Omental fat pad (tissue), 4 donors: ENCODE results near the gene LRTM1. TPM values are rescaled to one million over a fixed set of nuclear protein-coding genes. Genes with fewer than 3 reads are reported as not detected.

ENCODE experiments used
- ATAC-seq: fragments of 150-250 bp; one replicate; pipeline ENCODE4 v1.9.1; 2016; ENCODE audit warnings: mild to moderate bottlenecking, moderate library complexity; ENCODE audit not compliant: low FRiP score
- DNase-seq: peaks from one replicate; pipeline ENCODE4 v3.0.0-alpha.2; 2019; ENCODE audit warnings: low spot score
- total RNA-seq, 4 donors: library from RNA; depleted of rRNA; stranded (reverse); fragments of >200 nt; gene quantifications; one replicate each; pipeline ENCODE4 v1.1.0, GENCODE V29; 2016
- TF ChIP-seq, protein P1 (sequence below), 3 donors: fragments of 450-650 bp; IDR thresholded peaks; one replicate each; pipeline ENCODE4 v1.5.1; 2016 to 2017; ENCODE audit warnings: antibody characterized with exemption in 3 of 3, mild to moderate bottlenecking in 3 of 3, moderate library complexity in 2 of 3

The LRTM1 gene
- not detected for total RNA-seq

DNA sequence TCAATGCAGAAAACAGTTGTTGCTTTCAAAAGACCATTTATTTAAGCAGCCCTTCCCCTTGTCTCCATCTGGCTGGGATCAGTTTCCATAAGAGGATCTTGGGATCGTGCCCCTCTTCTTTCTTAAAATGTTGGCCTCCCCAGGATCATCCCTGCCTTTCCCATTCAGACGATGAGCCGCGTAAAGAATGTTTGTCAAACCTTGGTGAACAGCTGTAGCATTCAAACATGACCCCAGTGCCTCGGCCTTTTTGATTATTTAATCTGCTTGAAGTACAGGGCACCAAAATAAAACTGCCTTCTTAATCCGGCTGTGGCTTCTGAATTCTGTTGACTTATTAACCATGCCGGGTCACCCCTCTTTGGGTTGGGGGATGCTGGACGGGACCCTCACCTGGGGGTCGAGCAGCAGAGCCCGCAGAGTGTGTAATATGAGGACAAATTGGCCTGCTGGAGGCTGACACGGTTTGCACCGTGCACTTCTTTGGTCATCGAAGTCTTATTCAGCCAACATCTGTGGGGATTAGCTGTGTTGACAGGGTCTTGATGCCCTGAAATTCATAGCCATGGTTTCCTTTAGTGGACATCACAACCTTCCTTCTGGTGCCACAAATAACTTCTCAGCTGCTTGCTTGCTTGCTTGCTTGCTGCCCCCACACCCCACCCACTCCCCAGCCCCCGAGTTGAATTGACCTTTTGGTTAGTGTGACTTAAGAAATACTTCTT, at the start of gene LRTM1:
LRTM1 (minus strand) TSS at position 14 of the 725 bp plus-strand sequence. CDS start 148 bp downstream, outside the sequence.
- ATAC-seq (no peak), DNase-seq (no peak)
- TF ChIP-seq, protein P1, sequence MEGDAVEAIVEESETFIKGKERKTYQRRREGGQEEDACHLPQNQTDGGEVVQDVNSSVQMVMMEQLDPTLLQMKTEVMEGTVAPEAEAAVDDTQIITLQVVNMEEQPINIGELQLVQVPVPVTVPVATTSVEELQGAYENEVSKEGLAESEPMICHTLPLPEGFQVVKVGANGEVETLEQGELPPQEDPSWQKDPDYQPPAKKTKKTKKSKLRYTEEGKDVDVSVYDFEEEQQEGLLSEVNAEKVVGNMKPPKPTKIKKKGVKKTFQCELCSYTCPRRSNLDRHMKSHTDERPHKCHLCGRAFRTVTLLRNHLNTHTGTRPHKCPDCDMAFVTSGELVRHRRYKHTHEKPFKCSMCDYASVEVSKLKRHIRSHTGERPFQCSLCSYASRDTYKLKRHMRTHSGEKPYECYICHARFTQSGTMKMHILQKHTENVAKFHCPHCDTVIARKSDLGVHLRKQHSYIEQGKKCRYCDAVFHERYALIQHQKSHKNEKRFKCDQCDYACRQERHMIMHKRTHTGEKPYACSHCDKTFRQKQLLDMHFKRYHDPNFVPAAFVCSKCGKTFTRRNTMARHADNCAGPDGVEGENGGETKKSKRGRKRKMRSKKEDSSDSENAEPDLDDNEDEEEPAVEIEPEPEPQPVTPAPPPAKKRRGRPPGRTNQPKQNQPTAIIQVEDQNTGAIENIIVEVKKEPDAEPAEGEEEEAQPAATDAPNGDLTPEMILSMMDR (IDR thresholded peaks at IDR 0.05): no peak

DNA sequence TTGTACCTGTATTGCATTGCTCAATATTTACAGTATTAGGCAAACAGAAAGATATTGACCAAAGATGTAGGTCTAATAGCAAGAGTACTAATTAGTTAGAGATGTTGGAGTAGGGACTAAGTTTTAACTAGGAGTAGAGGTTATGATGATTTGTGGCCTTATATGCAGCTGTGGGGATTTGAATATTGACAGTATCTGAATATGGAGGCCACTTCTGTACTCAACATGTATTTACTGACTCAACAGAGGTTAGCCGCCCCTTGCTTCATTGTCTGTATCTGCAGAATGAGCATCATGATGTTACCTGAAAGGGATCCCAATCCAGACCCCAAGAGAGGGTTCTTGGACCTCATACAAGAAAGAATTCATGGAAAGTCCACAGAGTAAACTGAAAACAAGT, 49.6 kb upstream of the LRTM1 start:
- DNase-seq (no peak), ATAC-seq (no peak)
- TF ChIP-seq, protein P1 (IDR thresholded peaks at IDR 0.05): no peak

DNA sequence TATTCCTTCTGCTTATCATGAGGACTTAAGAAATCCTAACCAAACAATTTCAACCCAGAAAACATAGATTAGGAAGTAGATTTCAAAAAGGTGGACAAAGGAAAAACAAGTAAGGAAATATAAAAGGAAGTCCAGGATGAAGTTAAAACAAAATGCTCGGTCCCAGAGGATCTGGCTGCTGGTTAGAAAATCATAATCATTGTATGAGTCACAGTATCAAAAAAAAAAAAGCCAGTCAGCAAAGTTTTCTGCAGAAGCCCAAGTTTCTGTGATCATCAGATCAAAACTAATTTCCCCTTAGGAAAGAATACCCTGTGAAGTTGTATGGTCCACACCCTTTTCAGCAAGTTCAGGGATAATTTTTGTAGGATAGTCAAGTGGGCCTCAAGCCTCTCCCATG, 43.0 kb upstream of the LRTM1 start:
- DNase-seq (no peak), ATAC-seq (no peak)
- TF ChIP-seq, protein P1 (IDR thresholded peaks at IDR 0.05): no peak

DNA sequence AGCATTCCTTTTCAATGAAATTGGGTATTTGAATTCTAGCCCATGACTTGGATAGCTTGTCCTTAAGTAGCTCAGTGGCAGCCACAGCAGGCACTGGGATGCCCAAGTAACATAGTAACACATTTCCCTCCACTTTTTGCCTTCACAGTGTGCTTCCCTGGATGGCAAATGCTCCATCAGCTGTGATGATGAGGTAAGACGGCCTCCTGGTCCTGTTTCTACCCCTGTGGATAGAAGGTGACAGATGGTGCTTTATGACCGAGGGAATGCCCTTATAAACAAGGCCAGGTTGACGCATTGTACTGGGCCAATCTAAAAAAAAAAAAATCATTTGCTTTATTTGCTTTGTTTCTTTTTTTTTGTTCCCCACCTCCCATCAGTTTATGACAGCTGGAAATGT, 41.8 kb upstream of the LRTM1 start:
- TF ChIP-seq, protein P1 (IDR thresholded peaks at IDR 0.05): no peak
- ATAC-seq (no peak), DNase-seq (no peak)

DNA sequence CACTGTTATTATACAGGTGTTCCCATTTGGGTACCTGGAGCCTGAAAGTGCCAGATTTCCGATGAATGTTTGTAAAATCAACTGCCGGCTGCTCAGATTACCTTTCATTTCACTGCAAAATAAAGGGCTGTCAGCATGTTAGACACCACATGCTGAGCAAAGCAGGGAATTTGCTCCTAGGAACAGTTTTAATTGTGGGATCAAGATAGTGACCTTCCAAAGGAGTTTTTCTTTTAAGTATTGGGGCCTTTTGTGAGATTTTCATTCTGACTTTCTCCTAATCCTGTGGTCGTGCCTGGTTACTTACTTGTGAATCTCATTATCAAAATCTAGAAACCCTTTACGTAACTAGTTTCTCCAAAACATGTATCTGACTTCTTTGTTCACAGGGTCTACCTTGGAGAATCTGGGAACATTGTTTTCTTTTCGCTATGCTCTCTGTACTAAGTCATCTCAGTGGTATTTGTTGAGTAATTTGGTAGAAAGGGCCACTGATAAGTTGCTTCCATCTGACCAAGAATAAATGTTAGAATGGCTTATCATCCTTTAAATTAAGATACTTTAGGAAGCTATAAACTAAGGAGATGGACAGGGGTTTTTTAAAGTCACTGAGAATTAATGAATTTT, 40.8 kb upstream of the LRTM1 start:
- TF ChIP-seq, protein P1 (IDR thresholded peaks at IDR 0.05): no peak
- no peak for DNase-seq
- ATAC-seq: no peak

DNA sequence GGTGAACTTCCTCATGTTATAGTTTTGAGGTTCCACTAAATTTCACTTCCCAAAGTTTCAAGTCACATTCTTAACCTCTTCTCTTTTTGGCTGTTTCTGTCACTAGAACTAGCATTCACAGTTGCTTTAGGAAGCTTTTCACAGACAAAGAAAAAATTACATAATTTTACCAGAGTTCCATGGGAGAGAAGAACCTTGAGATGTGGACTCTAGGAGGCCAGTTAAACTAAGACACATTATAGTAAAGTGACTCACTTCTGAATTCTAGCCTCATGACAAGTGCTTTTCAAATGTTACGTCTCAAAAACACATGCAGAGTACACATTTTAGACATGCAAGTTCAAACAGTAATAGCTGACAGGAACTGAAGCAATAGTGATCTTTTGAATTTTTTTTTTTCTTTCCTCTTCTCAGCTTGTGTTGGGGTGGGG, 39.9 kb upstream of the LRTM1 start:
- ATAC-seq (no peak), DNase-seq (no peak)
- TF ChIP-seq, protein P1 (IDR thresholded peaks at IDR 0.05): no peak

DNA sequence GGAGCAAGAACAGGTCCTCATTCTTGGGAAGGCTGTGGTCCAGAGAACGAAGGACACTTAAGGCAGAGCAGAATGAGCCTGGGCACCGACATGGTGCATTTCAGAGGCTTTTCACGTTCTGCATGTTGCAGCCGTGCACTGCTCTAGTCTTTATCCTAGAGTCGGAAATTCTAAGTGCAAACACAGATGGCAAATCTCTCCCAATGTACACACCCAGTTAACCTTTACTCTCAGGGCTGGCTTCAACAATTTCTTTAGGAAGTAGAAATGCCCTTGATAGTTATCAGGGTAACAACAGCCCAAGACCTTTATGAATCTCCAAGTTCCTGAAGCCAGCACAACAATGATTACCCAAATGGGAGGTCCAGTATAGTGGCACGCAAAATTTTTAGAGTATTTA, 39.1 kb upstream of the LRTM1 start:
- no peak for ATAC-seq
- TF ChIP-seq, protein P1 (IDR thresholded peaks at IDR 0.05): no peak

More for the DNA sequence above, 39.1 kb upstream of the LRTM1 start:
- no peak for DNase-seq
